Transverse colon (tissue), 4 donors: ENCODE data around the gene ADM. TPM values are rescaled to one million over a fixed set of nuclear protein-coding genes. Genes with fewer than 3 reads are reported as not detected.

Experiments used
- DNase-seq: peaks from one replicate; pipeline ENCODE4 v3.0.0-alpha.2; 2019
- H3K27ac ChIP-seq, 4 donors: fragments of 200-600 bp; sonication (generic); 2 replicates each; pipeline ENCODE4 v1.5.1; 2016 to 2018; ENCODE audit warnings: inconsistent platforms in 4 of 4
- H3K27me3 ChIP-seq: fragments of 200-600 bp; sonication (generic); 2 replicates; pipeline ENCODE4 v1.5.1; 2017; ENCODE audit warnings: inconsistent platforms
- H3K36me3 ChIP-seq, 4 donors: fragments of 200-600 bp; sonication (generic); 2 replicates each; pipeline ENCODE4 v1.5.1; 2017 to 2019; ENCODE audit warnings: inconsistent platforms in 4 of 4
- H3K4me1 ChIP-seq, 4 donors: fragments of 200-600 bp; sonication (generic); 2 replicates each; pipeline ENCODE4 v1.5.1; 2017 to 2020; ENCODE audit warnings: inconsistent platforms in 4 of 4
- H3K4me3 ChIP-seq, 4 donors: fragments of 200-600 bp; sonication (generic); 1 replicate in 1 of 4; 2 replicates in 3 of 4; pipeline versions ENCODE4 v1.5.1 to v1.6.1; 2017 to 2019; ENCODE audit warnings: inconsistent platforms in 4 of 4
- H3K9me3 ChIP-seq, 2 donors: fragments of 200-600 bp; sonication (generic); 2 replicates each; pipeline ENCODE4 v1.5.1; 2017 to 2019; ENCODE audit warnings: inconsistent platforms in 2 of 2
- EP300 ChIP-seq: sonication (generic); formaldehyde crosslinking; IDR thresholded peaks from one replicate; pipeline ENCODE4 v1.6.1; 2017; ENCODE audit warnings: antibody characterized with exemption, low read depth
- POLR2A ChIP-seq: fragments of 450-650 bp; IDR thresholded peaks from one replicate; pipeline ENCODE4 v1.6.1; 2016; ENCODE audit warnings: antibody characterized with exemption, mild to moderate bottlenecking, moderate library complexity
- POLR2AphosphoS5 ChIP-seq, 3 donors: sonication (generic); formaldehyde crosslinking; IDR thresholded peaks; one replicate each; pipeline ENCODE4 v1.6.1; 2016; ENCODE audit warnings: antibody characterized with exemption in 3 of 3
- WGBS, 2 donors: methylation state at CpG; one replicate each; pipeline ENCODE4 v1.1.5; 2018; ENCODE audit warnings: low coverage in 1 of 2; 5-methylcytosine and 5-hydroxymethylcytosine counted together
- in situ Hi-C, 4 donors: fragments of 200-750 bp; cut with MboI; loops; one replicate each; pipeline versions ENCODE4 v1.15.0 to v1.15.1; 2017; ENCODE audit warnings: low sequenced_read_pairs in 3 of 4, low pct_ligation_motif_present in 1 of 4, low pct_unique_long_range_greater_than_20kb in 1 of 4
- intact Hi-C: fragments of 100-400 bp; cut with DNase I; formaldehyde crosslinking; loops from one replicate; pipeline ENCODE4 v1.15.1; 2023; ENCODE audit warnings: low total_unique reads
- total RNA-seq, 4 donors: library from RNA; depleted of rRNA; stranded (reverse); fragments of >200 nt; gene quantifications; one replicate each; pipeline ENCODE4 v1.1.0, GENCODE V29; 2016
- TF ChIP-seq, protein P1 (sequence below), 5 experiments: fragments of 200-600 bp in 3 of 5; fragments of 450-650 bp in 2 of 5; sonication (generic) in 3 of 5; IDR thresholded peaks; 1 replicate in 2 of 5; 2 replicates in 3 of 5; pipeline ENCODE4 v1.5.1; 2016 to 2017; ENCODE audit warnings: antibody characterized with exemption in 5 of 5, inconsistent platforms in 3 of 5, mild to moderate bottlenecking in 2 of 5, moderate library complexity in 1 of 5

ADM gene
- total RNA-seq, 4 donors from 2014 or later = 51.9 to 235 (median 157) TPM

DNA sequence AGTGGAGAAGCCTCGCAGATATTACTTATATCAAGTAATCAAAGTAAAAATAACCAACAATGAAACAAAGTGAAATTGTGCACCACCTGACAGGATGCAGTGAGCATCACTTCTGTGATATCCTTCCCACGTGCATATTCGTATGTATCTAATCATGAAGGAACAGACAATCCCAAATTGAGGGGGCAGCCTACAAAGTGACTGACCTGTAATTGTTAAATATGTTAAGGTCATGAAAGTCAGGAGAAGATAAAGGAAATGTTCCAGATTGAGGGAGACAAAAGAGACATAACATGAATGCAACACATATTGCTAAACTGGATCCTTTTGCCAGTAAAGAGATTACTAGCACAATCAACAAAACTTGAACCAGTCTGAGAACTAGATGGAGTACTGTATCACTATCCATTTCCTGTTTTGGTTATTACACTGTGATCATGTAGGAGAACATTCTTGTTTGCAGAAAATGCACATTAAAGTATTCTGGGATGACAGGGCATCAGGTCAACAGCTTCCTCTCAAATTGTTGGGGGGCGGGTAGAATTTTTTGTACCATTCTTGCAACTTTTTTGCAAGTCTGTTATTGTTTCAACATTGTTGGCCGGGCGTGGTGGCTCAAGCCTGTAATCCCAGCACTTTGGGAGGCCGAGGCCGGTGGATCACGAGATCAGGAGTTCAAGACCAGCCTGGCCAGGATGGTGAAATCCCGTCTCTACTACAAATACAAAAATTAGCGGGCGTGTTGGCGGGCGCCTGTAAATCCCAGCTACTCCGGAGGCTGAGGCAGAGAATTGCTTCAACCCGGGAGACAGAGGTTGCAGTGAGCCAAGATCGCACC, 12.9 kb upstream of the ADM start:
- no peak overlapping the region for H3K4me3 ChIP-seq
- no peaks in the 10 kb centered on the region for H3K9me3 ChIP-seq
- in situ Hi-C loops = no loop called here
- H3K27me3 ChIP-seq = no peaks in the 10 kb centered on the region
- no peak for DNase-seq
- intact Hi-C loops = no loop called here
- peaks cover 10 to 52% (median 20%) of the 10 kb centered on the region in 4 donors for H3K4me1 ChIP-seq
- TF ChIP-seq POLR2A = no peak
- no peak for TF ChIP-seq POLR2AphosphoS5 (IDR thresholded peaks at IDR 0.05)
- TF ChIP-seq, protein P1, sequence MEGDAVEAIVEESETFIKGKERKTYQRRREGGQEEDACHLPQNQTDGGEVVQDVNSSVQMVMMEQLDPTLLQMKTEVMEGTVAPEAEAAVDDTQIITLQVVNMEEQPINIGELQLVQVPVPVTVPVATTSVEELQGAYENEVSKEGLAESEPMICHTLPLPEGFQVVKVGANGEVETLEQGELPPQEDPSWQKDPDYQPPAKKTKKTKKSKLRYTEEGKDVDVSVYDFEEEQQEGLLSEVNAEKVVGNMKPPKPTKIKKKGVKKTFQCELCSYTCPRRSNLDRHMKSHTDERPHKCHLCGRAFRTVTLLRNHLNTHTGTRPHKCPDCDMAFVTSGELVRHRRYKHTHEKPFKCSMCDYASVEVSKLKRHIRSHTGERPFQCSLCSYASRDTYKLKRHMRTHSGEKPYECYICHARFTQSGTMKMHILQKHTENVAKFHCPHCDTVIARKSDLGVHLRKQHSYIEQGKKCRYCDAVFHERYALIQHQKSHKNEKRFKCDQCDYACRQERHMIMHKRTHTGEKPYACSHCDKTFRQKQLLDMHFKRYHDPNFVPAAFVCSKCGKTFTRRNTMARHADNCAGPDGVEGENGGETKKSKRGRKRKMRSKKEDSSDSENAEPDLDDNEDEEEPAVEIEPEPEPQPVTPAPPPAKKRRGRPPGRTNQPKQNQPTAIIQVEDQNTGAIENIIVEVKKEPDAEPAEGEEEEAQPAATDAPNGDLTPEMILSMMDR (IDR thresholded peaks at IDR 0.05) = no peak
- TF ChIP-seq EP300 = no peak
- peak overlapping the region; percentile 95 to 98 (median 96) for H3K27ac ChIP-seq
- 73 to 77% methylated on average over 5 to 17 of the region's 17 CpGs for WGBS, 2 donors
- H3K36me3 ChIP-seq = no peaks in the 10 kb centered on the region

DNA sequence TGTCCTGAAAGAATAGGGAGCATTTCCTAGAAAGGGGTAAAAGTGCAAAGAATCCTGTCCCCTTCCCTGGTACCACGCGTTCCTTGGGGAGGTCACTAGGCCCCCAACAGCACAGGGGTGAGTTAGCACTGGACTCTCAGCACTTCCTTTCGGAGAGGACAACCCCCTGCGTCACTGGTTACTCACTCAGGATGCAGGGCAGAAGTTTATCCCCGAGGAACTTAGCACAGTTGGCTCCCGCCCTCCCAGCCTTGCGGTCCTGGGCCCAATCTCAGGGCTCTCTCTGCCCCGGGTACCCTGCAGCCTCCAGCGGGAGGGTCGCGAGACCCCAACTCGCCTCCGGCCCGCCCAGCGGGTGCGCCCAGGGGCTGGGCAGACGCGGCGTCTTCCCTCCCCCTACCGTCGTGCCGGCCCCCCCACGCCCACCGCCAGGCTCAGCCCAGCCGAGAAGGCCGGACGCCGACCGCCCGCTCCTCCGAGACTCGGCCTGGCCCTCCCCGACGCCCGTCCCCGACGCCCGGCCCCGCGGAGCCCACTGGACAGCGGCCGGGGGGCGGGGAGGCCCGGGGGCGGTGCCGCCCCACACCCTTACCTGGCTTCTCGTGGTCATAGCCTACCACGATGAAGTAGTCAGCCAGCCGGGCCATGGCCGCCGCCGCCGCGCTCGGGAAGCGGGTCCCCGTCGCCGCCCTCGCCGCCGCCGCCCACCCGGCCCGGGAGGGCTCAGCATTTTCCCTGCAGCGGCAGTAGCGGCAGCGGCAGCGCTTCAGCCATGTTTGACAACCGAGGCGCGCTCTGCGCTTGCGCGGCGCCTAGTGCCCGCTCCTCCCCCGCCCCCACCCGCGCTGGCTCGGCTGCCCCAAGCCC, 11.2 kb upstream of the ADM start, which contains the start of gene SBF2:
TSS of gene SBF2 (minus strand) at position 797 of the 867 bp plus-strand sequence. CDS start at position 647, 150 bp downstream.
- in situ Hi-C loops (no loop called here), intact Hi-C loops (no loop called here)
- peaks cover 10 to 55% (median 18%) of the 10 kb centered on the region in 4 donors for H3K4me1 ChIP-seq
- no peaks in the 10 kb centered on the region for H3K27me3 ChIP-seq
- no peaks in the 10 kb centered on the region for H3K9me3 ChIP-seq
- peak; percentile 86 for DNase-seq
- H3K4me3 ChIP-seq = peak within 1 kb of the TSS; percentile 61 to 97 (median 76)
- H3K27ac ChIP-seq = peak within 1 kb of the TSS; percentile 95 to 98 (median 96)
- whole genome bisulfite sequencing, 2 donors = 2% methylated on average over 31 of the region's 81 CpGs; no CpG with 5 or more reads in 1 of the 2 donors
- no peaks in the 10 kb centered on the region for H3K36me3 ChIP-seq
- TF ChIP-seq POLR2A (peak; percentile 93), POLR2AphosphoS5 (IDR thresholded peaks at IDR 0.05) (peak; percentile 82 to 96 (median 94)), EP300 (no peak)
- TF ChIP-seq, protein P1 (IDR thresholded peaks at IDR 0.05) = no peak

DNA sequence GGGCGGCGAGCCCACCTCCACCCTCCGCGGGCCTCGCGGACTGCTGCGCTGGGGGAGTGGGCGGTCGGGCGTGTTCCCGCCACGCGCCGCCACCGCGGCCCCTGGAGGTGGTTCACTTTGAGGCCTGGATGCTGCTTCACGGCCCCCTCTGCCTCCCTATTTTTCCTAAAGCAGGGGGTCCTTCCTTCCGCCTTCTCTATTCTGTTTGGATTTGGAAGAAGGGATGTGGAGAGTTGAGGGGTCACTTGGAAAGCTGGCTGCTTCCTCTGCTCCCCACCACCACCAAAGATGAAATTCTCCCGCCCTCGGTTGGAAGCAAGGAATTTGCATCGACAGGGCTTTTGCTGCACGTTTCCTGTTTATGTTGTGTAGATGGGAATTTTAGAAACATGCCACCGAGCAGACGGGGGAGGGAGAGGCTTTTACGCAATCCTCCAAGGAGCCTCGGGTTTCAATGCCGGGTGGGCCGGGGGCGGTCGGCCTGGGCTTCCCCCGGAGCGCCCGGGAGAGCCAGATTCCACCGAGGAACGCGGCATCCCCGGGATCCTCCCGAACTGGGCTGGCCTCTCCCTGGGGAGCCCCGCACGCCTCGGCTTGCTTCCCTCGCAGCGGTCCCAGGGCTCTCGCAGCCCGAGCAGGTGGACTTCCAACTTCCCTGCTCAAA, 10.5 kb upstream of the ADM start:
- TF ChIP-seq POLR2AphosphoS5 (IDR thresholded peaks at IDR 0.05) (peak in 1 of 3 donors; percentile 5), POLR2A (no peak)
- TF ChIP-seq, protein P1 (IDR thresholded peaks at IDR 0.05) = no peak
- no peaks in the 10 kb centered on the region for H3K9me3 ChIP-seq
- H3K27ac ChIP-seq = peak overlapping the region; percentile 95 to 98 (median 96)
- DNase-seq = peak; percentile 41
- no peaks in the 10 kb centered on the region for H3K36me3 ChIP-seq
- intact Hi-C loops (no loop called here), in situ Hi-C loops (no loop called here)
- H3K4me1 ChIP-seq = peaks cover 10 to 49% (median 16%) of the 10 kb centered on the region in 4 donors
- WGBS, 2 donors = 1% methylated on average over 44 of the region's 45 CpGs; no CpG with 5 or more reads in 1 of the 2 donors
- H3K4me3 ChIP-seq = peak overlapping the region; percentile 61 to 97 (median 76)
- H3K27me3 ChIP-seq = no peaks in the 10 kb centered on the region
